SIG-M5 treated with dmso at 0.1 percent for 504 hours (cell line): Measurements from ENCODE around the gene ZFP36.
"Not testable (repeated sequence)": the region's sequence is repeated elsewhere in the genome, so short reads cannot be mapped to it uniquely, and the experiment has no call there.

Experiments used
- DNase-seq: peaks from one replicate; lab custom pipeline; 2025; ENCODE audit not compliant: unreplicated experiment; lab: John Stamatoyannopoulos, UW

Gene ZFP36

GRCh38 chr19:39435499-39436349 is 29.1 kb downstream of the ZFP36 start, which contains the start of gene RPS16:
Gene RPS16 (minus strand): TSS chr19:39435949. CDS start chr19:39435895, 54 bp downstream.
- DNase-seq, result peak; percentile 97

GRCh38 chr19:39436350-39436716 is 29.7 kb downstream of the ZFP36 start:
- DNase-seq, result no peak

DNA sequence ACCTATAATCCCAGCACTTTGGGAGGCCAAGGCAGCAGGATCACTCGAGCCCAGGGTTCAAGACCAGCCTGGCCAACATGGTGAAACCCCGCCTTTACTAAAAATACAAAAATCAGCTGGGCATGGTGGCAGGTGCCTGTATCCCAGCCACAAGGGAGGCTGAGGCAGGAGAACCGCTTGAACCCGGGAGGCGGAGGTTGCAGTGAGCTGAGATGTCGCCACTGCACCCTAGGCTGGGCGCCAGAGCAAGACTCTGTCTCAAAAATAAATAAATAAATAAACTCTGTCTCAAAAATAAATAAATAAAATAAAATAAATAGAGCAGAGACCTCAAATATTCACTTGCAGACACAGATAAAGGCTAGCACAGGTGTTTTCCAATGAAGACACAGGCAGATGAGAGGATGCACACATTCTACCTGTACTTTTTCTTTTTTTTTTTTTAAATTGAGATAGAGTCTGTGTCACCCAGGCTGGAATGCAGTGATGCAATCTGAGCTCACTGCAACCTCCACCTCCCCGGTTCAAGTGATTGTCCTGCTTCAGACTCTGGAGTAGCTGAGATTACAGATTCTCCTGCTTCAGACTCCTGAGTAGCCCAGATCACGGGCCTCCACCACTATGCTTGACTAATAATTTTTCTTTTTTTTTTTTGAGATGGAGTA is 31.8 kb downstream of the ZFP36 start:
- no peak for DNase-seq

DNA sequence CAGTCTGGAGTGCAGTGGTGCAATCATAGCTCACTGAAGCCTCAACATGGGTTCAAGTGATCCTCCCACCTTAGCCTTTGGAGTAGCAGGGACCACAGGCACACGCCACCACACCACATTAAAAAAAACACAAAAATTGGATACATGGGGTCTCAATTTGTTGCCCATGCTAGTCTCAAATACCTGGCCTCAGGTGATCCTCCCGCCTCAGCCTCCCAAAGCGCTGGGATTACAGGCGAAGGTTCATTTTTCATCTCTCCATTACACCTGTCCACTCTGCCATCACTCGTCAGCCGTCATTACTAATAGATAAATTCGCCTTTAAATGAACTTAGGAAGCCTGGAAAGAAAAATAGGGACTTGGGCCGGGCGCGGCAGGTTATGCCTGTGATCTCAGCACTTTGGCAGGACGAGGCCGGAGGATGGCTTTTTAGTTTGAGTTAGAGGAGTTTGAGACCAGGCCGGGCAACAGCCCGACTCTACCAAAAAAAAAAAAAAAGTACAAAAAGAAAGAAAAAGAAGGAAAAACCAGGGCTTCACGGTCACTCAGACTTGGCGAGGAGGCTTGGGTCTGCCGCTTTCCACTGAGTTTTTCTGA is 38.0 kb downstream of the ZFP36 start:
- DNase-seq, result no peak

- peak; percentile 96 for DNase-seq
Observed at GRCh38 chr19:39445196-39446111, 38.8 kb downstream of the ZFP36 start, which contains the start of gene SUPT5H. Gene SUPT5H (plus strand): TSS chr19:39445582. CDS start chr19:39445891, 309 bp downstream.

GRCh38 chr19:39446365-39447084 is 39.9 kb downstream of the ZFP36 start:
- no peak for DNase-seq

DNA sequence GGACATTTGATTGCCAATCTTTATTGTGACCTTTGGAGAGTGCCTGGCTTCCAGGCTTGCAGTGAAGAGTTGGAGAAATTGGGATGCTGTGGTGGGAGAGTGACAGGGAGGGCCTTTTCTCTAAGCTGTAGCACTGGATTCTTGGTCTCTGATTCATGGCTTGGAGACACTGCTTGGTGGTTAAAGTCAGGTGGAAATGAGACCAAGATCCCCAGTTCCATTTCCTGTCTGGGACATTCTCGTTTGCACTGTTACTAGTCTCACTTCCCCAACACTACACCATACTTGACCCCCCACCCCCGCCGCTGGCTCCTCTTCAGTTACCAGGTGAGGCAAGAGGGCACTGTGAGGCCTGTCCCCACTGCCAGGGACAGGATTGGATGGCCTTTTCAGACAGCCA is 41.6 kb downstream of the ZFP36 start:
- peak; percentile 68 for DNase-seq

GRCh38 chr19:39449116-39449797 is 42.6 kb downstream of the ZFP36 start:
- DNase-seq, result no peak

GRCh38 chr19:39451257-39451656 is 44.6 kb downstream of the ZFP36 start:
- DNase-seq, result not testable (repeated sequence)
